NCI-H82 treated with DMSO at 0.1 percent for 48 hours (cell line): ENCODE data around the gene TUBA3D.
"Not testable (repeated sequence)": the region's sequence is repeated elsewhere in the genome, so short reads cannot be mapped to it uniquely, and the experiment has no call there.

ENCODE experiments used
- DNase-seq: peaks from one replicate; lab custom pipeline; 2025; ENCODE audit not compliant: unreplicated experiment; lab: John Stamatoyannopoulos, UW

TUBA3D gene

DNA sequence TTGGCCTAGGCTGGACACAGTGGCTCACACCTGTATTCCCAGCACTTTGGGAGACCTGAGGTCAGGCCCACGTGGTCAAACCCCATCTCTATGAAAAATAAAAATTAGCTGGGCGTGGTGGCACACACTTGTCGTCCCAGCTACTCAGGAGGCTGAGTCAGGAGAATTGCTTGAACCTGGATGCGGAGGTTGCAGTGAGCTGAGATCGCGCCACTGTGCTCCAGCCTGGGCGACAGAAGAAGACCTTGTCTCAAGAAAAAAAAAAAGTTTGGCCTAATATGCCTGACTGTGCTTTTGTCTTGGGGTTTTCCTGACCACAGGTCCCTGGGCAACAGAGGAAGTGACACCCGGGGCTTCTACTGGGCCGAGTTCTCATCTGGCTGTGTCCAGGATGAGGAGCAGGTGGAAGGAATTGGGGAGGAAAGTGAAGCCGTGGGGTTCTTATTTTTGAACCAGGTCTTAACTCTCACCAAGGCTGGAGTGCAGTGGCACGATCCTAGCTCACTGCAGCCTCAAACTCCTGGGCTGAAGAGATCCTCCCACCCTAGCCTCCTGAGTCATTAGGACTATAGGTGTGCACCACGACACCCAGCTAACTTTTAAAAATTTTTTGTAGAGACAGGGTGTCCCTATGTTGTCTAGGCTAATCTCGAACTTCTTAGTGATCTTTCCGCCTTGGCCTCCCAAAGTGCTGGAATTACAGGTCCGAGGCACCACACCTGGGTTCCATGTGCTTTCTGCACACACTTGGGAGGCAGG lies 38.7 kb downstream of the TUBA3D start:
- DNase-seq, result not testable (repeated sequence)

DNA sequence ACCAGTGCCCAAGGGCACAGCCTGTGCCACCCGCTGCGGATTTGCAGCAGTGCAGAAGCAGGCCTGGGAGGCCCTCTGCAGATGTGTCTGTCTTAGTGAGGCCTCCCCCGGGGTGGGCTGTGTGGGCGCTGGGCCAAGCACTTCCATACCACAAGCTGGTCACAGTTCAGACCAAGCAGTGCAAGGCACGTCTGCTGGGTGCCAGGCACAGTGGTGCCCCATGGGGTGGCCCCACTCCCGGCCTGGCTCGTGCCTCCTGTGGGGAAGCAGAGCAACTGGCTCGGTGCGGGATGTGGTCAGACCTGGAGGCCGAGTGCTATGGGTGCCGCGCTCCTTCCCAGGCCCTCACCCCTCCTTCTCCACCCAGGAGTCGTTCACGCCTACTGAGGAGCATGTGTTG lies 39.3 kb downstream of the TUBA3D start:
- DNase-seq, result not testable (repeated sequence)

DNA sequence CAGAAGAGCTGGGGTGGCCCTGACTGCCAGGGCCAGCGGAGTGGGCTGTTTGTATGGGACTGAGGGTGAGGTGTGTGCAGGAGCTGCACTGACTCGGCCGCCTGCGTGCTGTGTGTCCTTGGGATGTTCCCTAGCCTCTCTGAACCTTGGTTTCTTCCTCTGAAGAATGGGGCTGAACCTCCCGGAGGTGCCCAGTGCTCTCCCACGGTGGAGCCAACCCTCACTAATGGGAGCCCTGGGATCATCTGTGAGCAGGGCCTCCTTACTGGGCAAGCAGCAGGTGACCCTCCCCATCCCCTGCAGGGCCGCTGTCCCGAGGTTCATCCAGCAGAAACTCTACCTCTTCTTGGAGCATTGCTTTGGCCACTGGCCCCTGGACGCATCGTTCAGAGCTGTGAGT lies 40.1 kb downstream of the TUBA3D start:
- DNase-seq, result no peak

DNA sequence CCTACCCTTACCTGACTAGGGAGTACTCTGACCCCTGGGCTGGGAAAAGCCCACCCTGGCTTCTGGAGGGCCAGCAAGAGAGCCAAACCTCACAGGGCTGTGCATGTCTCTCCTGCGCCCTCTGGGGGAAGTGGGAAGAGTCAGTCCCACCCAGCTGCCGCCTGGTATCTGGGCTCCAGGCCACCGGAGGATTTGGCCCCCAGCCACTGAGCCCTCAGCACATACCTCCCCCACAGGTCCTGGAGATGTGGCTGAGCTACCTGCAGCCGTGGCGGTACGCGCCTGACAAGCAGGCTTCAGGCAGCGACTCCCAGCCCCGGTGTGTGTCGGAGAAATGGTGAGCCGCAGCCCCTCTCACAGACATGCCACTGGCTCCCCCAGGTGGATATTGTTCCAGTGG lies 40.7 kb downstream of the TUBA3D start:
- DNase-seq, result not testable (repeated sequence)

DNA sequence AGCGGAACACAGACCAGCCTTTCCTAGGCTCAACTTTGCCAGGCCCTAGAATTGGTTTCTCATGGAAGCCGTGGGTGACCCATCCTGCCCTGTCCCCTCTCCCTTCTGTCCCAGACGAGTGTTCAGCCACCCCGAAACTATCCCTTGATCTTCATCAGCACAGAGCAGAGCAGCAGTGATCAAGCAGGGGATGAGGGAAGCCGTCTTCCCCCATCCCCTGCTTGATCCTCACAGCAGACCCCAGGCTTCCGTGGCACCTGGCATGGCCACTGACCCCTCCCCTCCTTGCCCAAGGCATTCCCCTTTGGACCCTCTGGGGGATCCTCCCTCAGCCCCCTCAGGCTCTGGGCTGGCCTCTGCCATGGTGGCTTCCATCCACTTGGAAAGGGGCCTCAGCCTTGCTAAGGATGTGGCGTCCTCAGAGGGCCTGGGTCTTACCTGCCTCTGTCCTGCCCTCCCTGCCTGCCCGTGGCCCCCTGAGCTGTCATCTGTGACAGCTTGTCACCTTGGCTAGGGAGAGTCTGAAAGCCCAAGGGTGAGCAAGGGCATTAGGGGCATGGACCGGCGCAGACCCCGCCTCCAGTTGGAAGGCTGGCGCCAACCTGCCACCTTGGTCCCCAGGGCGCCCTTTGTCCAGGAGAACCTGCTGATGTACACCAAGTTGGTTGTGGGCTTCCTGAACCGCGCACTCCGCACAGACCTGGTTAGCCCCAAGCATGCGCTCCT lies 41.4 kb downstream of the TUBA3D start:
- no peak for DNase-seq

DNA sequence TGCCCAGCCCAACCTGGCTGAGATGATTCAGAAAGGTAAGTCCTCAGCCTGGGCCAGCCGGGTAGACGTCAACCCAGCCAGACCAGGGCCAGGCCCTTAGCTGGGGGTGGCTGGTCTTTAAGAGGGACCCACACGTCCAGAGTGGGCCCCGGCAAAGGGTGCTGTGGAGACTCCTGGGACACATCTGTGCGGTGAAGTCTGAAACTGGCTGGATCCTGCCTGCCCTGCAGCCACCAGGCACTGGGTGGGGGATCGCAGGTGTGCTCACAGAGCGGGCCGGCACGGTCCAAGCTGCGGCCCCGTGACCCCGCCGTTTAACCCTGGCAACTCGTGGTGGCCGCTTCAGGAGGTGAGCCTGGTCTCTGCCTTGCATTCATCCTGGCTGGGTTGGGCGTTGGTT lies 41.9 kb downstream of the TUBA3D start:
- not testable (repeated sequence) for DNase-seq

DNA sequence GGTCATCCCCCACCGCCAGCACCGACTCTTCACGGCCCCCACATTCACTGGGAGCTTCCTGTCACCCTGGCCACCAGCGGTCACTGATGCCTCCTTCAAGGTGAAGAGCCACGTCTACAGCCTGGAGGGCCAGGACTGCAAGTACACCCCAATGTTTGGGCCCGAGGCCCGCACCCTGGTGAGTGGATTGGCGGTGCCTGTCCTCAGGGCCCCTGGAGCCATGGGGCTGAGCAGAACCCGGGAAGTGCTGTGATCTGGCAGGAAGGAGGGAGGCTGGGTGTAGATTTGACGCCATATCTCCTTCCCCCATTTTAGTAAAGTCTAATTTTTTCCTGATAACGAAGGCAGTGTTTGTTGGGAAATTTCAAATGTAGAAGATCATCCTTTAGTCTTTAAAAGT lies 42.6 kb downstream of the TUBA3D start:
- DNase-seq, result not testable (repeated sequence)

DNA sequence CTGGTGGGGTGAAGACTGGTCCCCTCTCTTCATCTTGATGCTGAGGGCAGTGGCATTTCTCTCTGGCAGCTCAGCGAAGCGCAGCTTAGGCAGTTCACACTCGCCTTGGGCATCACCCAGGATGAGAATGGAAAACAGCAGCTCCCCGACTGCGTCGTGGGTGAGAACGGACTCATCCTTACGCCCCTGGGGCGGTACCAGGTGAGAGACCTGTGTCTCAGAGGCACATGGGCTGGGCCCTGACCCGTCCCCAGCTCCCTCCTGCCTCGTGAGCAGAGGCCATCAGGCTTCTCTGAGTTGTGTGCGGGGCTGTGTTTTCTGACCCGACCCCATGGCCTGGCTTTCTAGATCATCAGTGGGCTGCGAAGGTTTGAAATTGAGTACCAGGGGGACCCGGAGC lies 43.5 kb downstream of the TUBA3D start:
- DNase-seq, result no peak

DNA sequence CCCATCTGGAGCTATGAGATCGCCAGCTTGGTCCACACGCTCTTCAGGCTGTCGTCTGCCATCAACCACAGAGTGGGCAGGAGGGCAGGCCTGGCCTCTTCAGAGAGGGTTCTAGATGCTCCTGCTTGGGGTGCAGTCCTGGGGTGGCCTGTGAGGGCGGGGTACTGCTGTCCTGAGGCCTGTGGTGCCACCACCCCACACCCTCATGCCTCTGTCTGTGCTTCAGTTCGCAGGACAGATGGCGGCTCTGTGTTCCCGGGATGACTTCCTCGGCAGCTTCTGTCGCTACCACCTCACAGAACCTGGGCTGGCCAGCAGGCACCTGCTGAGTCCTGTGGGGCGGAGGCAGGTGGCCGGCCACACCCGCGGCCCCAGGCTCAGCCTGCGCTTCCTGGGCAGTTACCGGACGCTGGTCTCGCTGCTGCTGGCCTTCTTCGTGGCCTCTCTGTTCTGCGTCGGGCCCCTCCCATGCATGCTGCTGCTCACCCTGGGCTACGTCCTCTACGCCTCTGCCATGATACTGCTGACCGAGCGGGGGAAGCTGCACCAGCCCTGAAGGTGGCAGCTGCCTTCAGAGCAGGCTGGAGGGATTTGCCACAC lies 44.1 kb downstream of the TUBA3D start:
- DNase-seq, result not testable (repeated sequence)

DNA sequence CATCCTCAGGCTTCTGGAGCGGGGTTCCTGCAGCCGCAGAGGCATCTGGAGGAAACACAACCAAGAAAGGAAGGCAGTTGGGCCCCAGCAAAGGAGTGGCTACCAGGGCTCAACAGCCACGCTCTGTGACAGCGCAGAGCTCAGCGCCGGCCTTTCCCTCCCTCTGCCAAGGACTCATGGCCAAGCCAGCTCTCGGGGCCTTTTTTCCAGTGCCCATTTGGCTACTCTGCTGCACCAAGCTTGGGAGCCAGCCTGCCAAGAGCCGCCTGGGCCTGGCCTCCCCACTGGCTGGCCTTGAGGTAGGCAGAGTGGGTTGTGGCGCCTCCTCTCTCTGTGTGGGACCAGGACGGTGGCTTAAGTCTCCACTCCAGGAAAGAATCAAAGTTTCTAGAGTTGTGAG lies 44.6 kb downstream of the TUBA3D start:
- DNase-seq, result no peak

DNA sequence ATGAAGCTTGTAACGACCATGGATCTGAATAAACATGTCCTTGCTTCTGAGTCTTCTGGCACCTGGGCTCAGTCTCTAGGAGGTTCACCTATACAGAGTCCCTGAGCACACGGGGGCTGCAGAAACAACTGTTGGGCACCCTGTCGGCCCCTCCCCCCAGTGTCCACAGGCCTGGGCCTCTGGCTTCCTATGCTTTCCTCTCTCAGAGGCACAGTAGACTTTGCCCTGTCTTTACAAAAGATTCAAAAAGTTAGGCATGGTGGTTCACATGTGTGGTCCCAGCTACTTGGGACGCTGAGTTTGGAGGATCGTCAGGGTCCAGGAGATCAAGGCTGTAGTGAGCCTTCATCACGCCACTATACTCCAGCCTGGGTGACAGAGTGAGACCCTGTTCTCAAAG lies 45.6 kb downstream of the TUBA3D start:
- DNase-seq, result not testable (repeated sequence)

DNA sequence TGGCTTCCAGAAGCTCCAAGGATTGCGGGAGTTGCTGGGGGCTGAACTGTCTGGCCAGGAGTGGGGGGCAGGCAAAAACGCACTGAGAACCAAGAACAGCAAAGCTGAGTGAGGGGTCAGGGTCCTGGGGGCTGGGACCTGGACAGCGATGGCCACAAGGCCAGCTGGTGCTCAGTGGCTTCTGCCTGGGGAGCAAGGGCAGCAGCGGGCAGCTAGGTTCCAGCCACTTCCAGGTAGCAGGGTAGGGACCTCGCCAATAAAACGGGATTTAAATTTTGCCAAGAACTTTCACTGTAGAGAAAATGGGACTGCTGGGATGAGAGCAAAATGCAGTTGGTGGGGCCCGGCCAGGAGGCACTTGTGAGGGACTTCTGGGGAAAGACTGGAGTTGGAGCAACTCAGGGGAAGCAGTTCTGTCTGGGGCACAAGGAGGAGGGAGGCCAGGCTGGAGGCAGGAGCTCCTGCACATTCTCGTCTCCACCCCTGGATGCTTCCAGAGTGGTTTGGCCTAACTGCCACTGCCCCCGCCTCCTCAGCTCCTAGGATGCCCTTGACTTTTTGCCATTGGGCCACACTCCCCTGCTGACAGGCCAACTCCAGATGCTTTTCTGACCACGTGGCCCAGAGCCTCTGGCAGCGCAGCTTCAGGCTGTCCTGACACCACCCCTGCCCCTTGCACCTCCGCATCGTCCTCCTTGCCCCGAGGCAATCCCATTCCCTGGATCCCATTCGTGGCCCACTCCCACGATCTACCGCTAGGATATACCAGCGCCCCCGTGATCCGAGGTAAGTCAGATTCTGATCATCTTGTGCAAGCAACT lies 46.3 kb downstream of the TUBA3D start:
- no peak for DNase-seq

DNA sequence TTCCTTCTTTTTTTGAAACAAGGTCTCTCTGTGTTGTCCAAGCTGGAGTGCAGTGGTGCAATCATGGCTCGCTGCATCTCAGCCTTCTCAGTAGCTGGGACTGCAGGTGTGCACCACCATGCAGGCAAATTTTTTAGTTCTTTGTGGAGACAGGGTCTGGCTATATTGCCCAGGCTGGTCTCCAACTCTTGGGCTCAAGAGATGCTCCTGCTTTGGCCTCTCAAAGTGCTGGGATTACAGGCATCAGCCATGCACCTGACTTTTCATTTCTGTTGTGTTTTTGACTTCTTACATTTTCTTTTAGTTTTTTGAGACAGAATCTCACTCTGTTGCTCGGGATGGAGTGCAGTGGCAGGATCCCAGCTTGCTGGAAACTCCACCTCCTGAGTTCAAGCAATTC lies 49.3 kb downstream of the TUBA3D start:
- DNase-seq, result not testable (repeated sequence)

DNA sequence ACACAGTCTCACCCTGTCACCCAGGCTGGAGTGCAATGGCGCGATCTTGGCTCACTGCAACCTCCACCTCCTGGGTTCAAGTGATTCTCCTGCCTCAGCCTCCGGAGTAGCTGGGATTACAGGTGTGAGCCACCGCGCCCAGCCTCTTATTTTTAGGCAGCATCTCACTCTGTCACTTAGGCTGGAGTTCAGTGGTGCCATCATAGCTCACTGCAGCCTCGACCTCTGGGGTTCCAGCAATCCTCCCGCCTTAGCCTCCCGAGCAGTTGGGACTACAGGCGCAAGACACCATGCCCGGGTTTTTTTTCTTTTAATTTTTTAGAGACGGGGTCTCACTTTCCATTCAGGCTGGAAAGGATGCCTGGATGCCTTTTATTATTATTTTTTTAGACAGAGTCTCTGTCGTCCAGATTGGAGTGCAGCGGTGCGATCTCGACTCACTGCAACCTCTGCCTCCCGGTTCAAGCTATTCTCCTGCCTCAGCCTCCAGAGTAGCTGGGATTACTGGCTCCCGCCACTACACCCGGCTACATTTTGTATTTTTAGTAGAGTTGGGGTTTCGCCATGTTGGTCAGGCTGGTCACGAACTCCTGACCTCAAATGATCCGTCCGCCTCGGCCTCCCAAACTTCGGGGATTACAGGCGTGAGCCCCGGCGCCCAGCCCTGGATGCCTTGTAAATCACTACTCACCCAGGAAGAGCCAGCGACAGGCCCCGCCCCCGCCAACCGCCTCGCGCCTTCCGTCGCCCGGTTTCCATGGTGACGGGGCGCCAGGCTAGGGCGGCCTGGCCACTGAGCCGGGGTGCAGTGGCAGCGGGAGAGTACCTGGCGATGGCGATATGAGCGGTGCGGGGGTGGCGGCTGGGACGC lies 51.4 kb downstream of the TUBA3D start, which contains the start of gene CCDC74A:
CCDC74A (plus strand) TSS at position 758 of the 871 bp plus-strand sequence; CDS start at position 841, 83 bp downstream.
- peak; percentile 6 for DNase-seq

DNA sequence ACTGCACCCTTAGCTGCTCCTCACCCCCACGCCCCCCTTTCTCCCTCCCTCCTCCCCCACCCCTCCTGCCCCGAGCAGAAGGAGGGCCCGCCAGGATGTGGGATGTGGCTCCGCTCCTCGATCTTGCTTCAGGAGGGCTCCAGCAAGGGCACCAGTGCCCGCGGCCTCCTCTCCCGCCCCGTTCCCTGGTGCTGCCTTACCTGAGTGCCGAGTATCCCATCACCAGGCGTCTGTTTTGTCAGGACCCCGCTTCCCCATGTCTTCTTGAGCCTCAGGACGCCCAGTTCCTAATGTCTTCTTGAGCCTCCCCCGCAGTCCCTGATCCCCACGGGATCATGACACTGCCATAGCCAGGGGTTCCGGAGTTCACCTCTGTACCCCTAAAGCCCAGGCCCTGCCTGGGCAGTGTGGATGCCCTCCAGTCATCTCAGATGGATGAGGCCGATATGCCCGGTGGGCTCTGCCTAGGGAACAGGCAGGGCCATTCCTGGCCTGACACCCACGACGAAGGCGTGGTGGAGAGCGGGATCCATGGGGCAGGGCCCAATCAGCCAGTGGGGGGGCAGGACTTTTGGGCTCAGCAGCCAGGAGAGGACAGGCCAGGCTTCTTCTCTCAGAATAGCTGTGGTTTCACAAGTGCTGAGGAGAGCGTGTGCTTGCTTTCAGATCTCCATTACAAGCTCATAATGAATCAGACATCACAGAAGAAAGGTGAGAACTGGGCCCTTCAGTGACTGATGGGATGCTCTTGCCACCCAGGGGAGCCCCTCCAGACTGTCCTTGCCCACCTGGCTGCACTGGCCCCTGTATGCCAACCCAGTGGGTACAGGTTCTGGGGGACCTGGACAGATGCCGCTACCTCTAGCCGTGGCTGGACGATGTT lies 53.3 kb downstream of the TUBA3D start:
- DNase-seq, result not testable (repeated sequence)

DNA sequence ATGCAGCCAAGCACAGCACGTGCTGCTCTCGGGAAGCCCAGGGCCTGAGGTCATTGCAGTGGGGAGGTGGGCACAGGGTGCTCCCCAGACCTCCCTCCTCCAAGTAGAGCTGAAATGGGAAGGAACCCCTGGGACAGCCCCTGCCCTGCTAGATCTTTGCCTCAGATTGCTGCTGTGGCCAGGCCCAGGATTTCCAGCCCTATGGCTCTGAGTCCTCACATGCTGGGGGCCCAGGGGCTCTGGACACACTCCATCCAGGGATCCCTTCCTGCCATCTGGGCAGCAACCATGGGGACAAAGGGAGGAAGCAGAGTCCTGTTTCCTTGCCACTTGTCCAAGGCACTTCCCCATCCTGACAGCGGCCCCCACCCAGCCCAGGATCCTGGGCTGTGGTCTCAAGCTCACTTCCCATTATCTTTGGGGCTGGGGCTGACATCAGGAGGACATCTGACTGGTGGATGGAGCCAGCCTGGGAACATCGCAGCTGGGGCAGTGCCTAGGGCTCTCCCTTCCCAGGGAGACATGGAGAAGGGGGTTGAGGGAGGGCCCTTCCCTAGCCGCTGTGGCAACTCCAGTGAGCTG lies 54.0 kb downstream of the TUBA3D start:
- not testable (repeated sequence) for DNase-seq

DNA sequence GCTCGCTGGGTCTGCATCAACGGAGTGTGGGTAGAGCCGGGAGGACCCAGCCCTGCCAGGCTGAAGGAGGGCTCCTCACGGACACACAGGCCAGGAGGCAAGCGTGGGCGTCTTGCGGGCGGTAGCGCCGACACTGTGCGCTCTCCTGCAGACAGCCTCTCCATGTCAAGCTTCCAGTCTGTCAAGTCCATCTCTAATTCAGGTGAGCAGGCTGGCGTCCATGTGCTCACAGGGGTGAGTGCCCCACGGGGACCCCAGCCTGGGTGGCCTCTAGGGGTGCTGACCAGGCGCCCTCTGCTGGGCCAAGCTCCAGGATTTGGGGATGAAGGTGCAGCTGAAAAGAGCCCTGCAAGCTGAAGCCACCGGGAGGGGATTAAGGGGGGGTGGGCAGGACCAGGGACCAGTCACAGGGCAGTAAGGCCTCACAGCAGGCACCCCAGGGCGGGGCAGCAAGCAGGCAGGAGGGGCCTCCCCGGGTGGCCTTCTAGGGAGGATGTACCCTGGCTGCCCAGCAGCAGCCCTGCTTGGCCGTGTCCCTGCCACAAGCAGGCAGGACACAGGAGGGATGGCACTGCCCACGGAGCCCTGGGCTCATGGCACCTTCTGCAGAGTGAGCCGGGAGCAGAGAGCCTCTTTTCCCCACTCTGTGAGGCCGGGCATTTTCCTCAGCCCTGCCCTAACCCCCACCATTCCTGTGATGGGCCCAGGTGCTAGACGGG lies 54.9 kb downstream of the TUBA3D start:
- not testable (repeated sequence) for DNase-seq

DNA sequence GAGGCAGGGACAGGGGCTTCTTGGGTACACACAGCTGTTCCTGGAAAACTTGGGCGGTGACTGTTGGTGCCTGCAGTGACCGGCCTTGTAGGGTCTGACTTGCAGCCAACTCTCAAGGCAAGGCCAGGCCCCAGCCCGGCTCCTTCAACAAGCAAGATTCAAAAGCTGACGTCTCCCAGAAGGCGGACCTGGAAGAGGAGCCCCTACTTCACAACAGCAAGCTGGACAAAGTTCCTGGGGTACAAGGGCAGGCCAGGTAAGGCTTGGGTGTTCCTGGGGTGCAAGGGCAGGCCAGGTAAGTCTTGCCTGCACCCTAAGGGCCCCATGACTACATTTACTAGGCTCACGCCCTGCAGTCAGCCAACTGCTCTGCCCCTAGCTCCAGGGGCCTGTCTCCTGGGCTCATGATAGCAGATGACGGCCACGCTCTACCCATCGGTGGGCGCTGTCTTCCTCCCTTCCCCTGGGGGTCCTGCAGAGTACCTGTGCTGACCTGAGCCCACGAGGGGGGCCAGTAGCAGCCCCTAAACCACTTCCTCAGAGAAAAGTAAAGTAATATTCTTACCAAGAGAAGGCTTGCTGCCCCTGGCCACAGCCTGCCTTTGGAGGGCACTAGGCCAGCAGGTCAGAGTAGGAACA lies 55.7 kb downstream of the TUBA3D start:
- DNase-seq, result not testable (repeated sequence)
